GM12878 (cell line): ENCODE measurements around the gene SNX8. TPM values are rescaled to one million over a fixed set of nuclear protein-coding genes. Genes with fewer than 3 reads are reported as not detected.

ENCODE experiments used
- ATAC-seq: fragments of 200-7000 bp; cut with Tn5 transposase; 3 replicates; pipeline ENCODE4 v1.9.1; 2020; ENCODE audit warnings: mild to moderate bottlenecking, moderate library complexity
- BruUV-seq: library from RNA; stranded (reverse); fragments of 400-500 nt; replicated peaks from 2 replicates; lab custom pipeline; 2021; lab: Mats Ljungman, UMichigan
- CTCF ChIA-PET: fragments of 300-600 bp; sonication (Branson Sonifier 250); formaldehyde crosslinking; extraction: SDS; loops from one replicate; lab custom pipeline; 2021; ENCODE audit warnings: inconsistent platforms; lab: Yijun Ruan, JAX
- POLR2A ChIA-PET: fragments of 350-600 bp; formaldehyde crosslinking; extraction: SDS; loops from one replicate; lab custom pipeline; 2021; ENCODE audit warnings: inconsistent platforms; lab: Charles Lee
- RAD21 ChIA-PET: fragments of 300-600 bp; sonication (Branson Sonifier 250); formaldehyde crosslinking; loops from one replicate; lab custom pipeline; 2023; ENCODE audit warnings: antibody characterized with exemption; ENCODE audit not compliant: unreplicated experiment; lab: Charles Lee
- SMC1A ChIA-PET: fragments of 300-600 bp; sonication (Branson Sonifier 250); formaldehyde crosslinking; loops from one replicate; lab custom pipeline; 2023; ENCODE audit not compliant: unreplicated experiment, uncharacterized antibody; lab: Charles Lee
- DNase-seq: peaks from one replicate; pipeline ENCODE4 v3.0.0-alpha.2; 2011; ENCODE audit warnings: low read depth, low spot score
- FAIRE-seq: peaks from 3 replicates; lab custom pipeline; 2011; peaks lifted over from hg19 to GRCh38; lab: Jason Lieb, UNC
- H2AFZ ChIP-seq: 2 replicates; pipeline ENCODE4 v1.6.0; 2011; ENCODE audit warnings: low read depth, low read length, control low read depth; ENCODE audit not compliant: control insufficient read depth
- H3K27ac ChIP-seq: 2 replicates; pipeline ENCODE4 v1.5.1; 2011; ENCODE audit warnings: control low read depth; ENCODE audit not compliant: control insufficient read depth, insufficient read depth
- H3K27me3 ChIP-seq, 2 experiments: replicated peaks in 1 of 2; 2 replicates each; pipeline versions ENCODE4 v1.6.0 to v1.6.1; 2011; ENCODE audit warnings: low read length in 1 of 2; ENCODE audit not compliant: control insufficient read depth in 2 of 2, insufficient read depth in 2 of 2
- H3K36me3 ChIP-seq, 2 experiments: 2 replicates each; pipeline ENCODE4 v1.5.1; 2011; ENCODE audit warnings: low read length in 1 of 2; ENCODE audit not compliant: control insufficient read depth in 2 of 2, insufficient read depth in 2 of 2
- H3K4me1 ChIP-seq: 2 replicates; pipeline ENCODE4 v1.6.1; 2011; ENCODE audit warnings: mild to moderate bottlenecking, low read length, moderate library complexity, mixed read lengths; ENCODE audit not compliant: control insufficient read depth, insufficient read depth
- H3K4me2 ChIP-seq: 2 replicates; pipeline ENCODE4 v1.6.0; 2011; ENCODE audit warnings: control low read depth; ENCODE audit not compliant: control insufficient read depth, insufficient read depth
- H3K4me3 ChIP-seq: fragments of 200-600 bp; sonication (generic); 2 replicates; pipeline ENCODE4 v1.5.1; 2016
- H3K79me2 ChIP-seq: 2 replicates; pipeline ENCODE4 v1.6.0; 2011; ENCODE audit warnings: low read length; ENCODE audit not compliant: control insufficient read depth, insufficient read depth
- H3K9ac ChIP-seq: 2 replicates; pipeline ENCODE4 v1.8.0; 2011; ENCODE audit warnings: low read length, control low read depth, mixed read lengths; ENCODE audit not compliant: control insufficient read depth, insufficient read depth
- H3K9me3 ChIP-seq: replicated peaks from 3 replicates; pipeline ENCODE4 v1.5.1; 2011; ENCODE audit warnings: mild to moderate bottlenecking, low read length; ENCODE audit not compliant: control insufficient read depth, insufficient read depth
- H4K20me1 ChIP-seq: 2 replicates; pipeline ENCODE4 v1.6.0; 2011; ENCODE audit not compliant: control insufficient read depth, insufficient read depth
- BRCA1 ChIP-seq: IDR thresholded peaks from 2 replicates; pipeline ENCODE4 v1.6.1; 2011; ENCODE audit warnings: low read depth, low read length, improper control_type of control experiment
- CHD1 ChIP-seq: IDR thresholded peaks from 2 replicates; pipeline ENCODE4 v1.6.1; 2012; ENCODE audit warnings: low read depth, low read length, improper control_type of control experiment
- FOXK2 ChIP-seq: fragments of 450-650 bp; IDR thresholded peaks from 2 replicates; pipeline ENCODE4 v1.6.1; 2017; ENCODE audit warnings: mild to moderate bottlenecking, moderate library complexity
- KAT2A ChIP-seq: conservative IDR thresholded peaks from 2 replicates; pipeline ENCODE4 v1.6.1; 2011; ENCODE audit warnings: low read depth, low read length; ENCODE audit not compliant: control insufficient read depth
- PKNOX1 ChIP-seq: fragments of 450-650 bp; IDR thresholded peaks from 2 replicates; pipeline ENCODE4 v1.6.1; 2016; ENCODE audit warnings: mild to moderate bottlenecking
- TAF1 ChIP-seq: IDR thresholded peaks from 2 replicates; pipeline ENCODE4 v1.6.1; 2011; ENCODE audit warnings: mild to moderate bottlenecking, low read depth, low read length, borderline replicate concordance
- ZNF384 ChIP-seq: IDR thresholded peaks from 2 replicates; pipeline ENCODE4 v1.6.1; 2012; ENCODE audit warnings: low read depth, mild to moderate bottlenecking, low read length, improper control_type of control experiment, borderline replicate concordance
- WGBS: methylation state at CpG from one replicate; pipeline ENCODE4 v1.1.6; 2016; ENCODE audit warnings: low lambda C conversion rate; ENCODE audit not compliant: insufficient replicate concordance, insufficient coverage; ENCODE audit errors: missing lambda C conversion rate; 5-methylcytosine and 5-hydroxymethylcytosine counted together
- in situ Hi-C: fragments of 300-500 bp; cut with MboI; formaldehyde crosslinking; loops from 9 replicates; pipeline ENCODE4 v1.14.3; 2018; ENCODE audit warnings: mixed read lengths
- intact Hi-C: fragments of 100-400 bp; cut with micrococcal nuclease; formaldehyde crosslinking; loops from one replicate; pipeline ENCODE4 v1.14.2; 2022; ENCODE audit not compliant: unreplicated experiment
- polyA plus RNA-seq, 11 experiments: library from polyadenylated mRNA; depleted of rRNA in 4 of 11; unstranded in 6 of 11; stranded (reverse) in 5 of 11; fragments of >200 nt; fragmentation: Nextera tagmentation in 4 of 11; fragmentation: Illumina TruSeq in 1 of 11; extraction: Ambion mirVana in 4 of 11; extraction: Trizol in 1 of 11; gene quantifications; 1 replicate in 1 of 11; 2 replicates in 10 of 11; pipeline versions ENCODE4 v1.2.1 to v1.2.3, GENCODE V29; 2011 to 2016; ENCODE audit warnings: inconsistent platforms in 2 of 11, missing spikeins in 2 of 11, low read depth in 1 of 11
- total RNA-seq, 4 experiments: library from RNA; depleted of rRNA in 3 of 4; stranded (reverse); fragments of >200 nt in 3 of 4; fragmentation: Illumina TruSeq in 1 of 4; extraction: Trizol in 1 of 4; gene quantifications; 2 replicates each; pipeline versions ENCODE4 v1.2.1 to v1.2.3, GENCODE V29; 2013 to 2021
- TF ChIP-seq, protein P1 (sequence below), 3 experiments: IDR thresholded peaks in 2 of 3; conservative IDR thresholded peaks in 1 of 3; 2 replicates each; pipeline ENCODE4 v1.5.1; 2011; ENCODE audit warnings: low read depth in 3 of 3, low read length in 3 of 3, mild to moderate bottlenecking in 3 of 3, control low read depth in 2 of 3, moderate library complexity in 2 of 3, inconsistent platforms in 1 of 3, mixed read lengths in 1 of 3; ENCODE audit not compliant: control insufficient read depth in 2 of 3, insufficient read depth in 1 of 3; ENCODE audit errors: extremely low read depth in 1 of 3
- TF ChIP-seq, protein P2 (sequence below): IDR thresholded peaks from 2 replicates; pipeline ENCODE4 v1.6.1; 2012; ENCODE audit warnings: mild to moderate bottlenecking, low read depth, low read length
- TF ChIP-seq, protein P3 (sequence below): fragments of 450-650 bp; IDR thresholded peaks from 2 replicates; pipeline ENCODE4 v1.6.1; 2018; ENCODE audit warnings: mild to moderate bottlenecking, low read depth, moderate library complexity; ENCODE audit not compliant: partially characterized antibody
- TF ChIP-seq, protein P4 (sequence below): fragments of 450-650 bp; IDR thresholded peaks from 2 replicates; pipeline ENCODE4 v1.6.1; 2017; ENCODE audit warnings: antibody characterized with exemption, mild to moderate bottlenecking, moderate library complexity

The SNX8 gene
- total and polyA plus RNA-seq, 10 of the 15 experiments (the other 5 are each of a cell fraction or from before 2014, with no cell fraction given), result 6.4 to 210 (median 97.6) TPM

GRCh38 chr7:2290877-2291276, 23.4 kb downstream of the SNX8 start:
- RAD21 ChIA-PET, result interaction anchor here (0.9 kb wide), 1 partner anchor 9 kb away, joined by 7 read pairs; no protein-coding TSS in a partner anchor
- no peak for ATAC-seq
- no peak for TF ChIP-seq PKNOX1
- TF ChIP-seq, protein P1, sequence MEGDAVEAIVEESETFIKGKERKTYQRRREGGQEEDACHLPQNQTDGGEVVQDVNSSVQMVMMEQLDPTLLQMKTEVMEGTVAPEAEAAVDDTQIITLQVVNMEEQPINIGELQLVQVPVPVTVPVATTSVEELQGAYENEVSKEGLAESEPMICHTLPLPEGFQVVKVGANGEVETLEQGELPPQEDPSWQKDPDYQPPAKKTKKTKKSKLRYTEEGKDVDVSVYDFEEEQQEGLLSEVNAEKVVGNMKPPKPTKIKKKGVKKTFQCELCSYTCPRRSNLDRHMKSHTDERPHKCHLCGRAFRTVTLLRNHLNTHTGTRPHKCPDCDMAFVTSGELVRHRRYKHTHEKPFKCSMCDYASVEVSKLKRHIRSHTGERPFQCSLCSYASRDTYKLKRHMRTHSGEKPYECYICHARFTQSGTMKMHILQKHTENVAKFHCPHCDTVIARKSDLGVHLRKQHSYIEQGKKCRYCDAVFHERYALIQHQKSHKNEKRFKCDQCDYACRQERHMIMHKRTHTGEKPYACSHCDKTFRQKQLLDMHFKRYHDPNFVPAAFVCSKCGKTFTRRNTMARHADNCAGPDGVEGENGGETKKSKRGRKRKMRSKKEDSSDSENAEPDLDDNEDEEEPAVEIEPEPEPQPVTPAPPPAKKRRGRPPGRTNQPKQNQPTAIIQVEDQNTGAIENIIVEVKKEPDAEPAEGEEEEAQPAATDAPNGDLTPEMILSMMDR (IDR thresholded peaks at IDR 0.05 in 2 of 3, conservative IDR thresholded peaks at IDR 0.05 in 1 of 3; ENCODE audit: control insufficient read depth in 2 of 3, extremely low read depth in 1 of 3, insufficient read depth in 1 of 3, low read depth in 3 of 3, low read length in 3 of 3), result no peak
- TF ChIP-seq ZNF384, result no peak
- TF ChIP-seq, protein P2, sequence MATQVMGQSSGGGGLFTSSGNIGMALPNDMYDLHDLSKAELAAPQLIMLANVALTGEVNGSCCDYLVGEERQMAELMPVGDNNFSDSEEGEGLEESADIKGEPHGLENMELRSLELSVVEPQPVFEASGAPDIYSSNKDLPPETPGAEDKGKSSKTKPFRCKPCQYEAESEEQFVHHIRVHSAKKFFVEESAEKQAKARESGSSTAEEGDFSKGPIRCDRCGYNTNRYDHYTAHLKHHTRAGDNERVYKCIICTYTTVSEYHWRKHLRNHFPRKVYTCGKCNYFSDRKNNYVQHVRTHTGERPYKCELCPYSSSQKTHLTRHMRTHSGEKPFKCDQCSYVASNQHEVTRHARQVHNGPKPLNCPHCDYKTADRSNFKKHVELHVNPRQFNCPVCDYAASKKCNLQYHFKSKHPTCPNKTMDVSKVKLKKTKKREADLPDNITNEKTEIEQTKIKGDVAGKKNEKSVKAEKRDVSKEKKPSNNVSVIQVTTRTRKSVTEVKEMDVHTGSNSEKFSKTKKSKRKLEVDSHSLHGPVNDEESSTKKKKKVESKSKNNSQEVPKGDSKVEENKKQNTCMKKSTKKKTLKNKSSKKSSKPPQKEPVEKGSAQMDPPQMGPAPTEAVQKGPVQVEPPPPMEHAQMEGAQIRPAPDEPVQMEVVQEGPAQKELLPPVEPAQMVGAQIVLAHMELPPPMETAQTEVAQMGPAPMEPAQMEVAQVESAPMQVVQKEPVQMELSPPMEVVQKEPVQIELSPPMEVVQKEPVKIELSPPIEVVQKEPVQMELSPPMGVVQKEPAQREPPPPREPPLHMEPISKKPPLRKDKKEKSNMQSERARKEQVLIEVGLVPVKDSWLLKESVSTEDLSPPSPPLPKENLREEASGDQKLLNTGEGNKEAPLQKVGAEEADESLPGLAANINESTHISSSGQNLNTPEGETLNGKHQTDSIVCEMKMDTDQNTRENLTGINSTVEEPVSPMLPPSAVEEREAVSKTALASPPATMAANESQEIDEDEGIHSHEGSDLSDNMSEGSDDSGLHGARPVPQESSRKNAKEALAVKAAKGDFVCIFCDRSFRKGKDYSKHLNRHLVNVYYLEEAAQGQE, result no peak
- no peak for TF ChIP-seq KAT2A
- no peak for TF ChIP-seq BRCA1
- no peak for TF ChIP-seq TAF1
- TF ChIP-seq, protein P3, sequence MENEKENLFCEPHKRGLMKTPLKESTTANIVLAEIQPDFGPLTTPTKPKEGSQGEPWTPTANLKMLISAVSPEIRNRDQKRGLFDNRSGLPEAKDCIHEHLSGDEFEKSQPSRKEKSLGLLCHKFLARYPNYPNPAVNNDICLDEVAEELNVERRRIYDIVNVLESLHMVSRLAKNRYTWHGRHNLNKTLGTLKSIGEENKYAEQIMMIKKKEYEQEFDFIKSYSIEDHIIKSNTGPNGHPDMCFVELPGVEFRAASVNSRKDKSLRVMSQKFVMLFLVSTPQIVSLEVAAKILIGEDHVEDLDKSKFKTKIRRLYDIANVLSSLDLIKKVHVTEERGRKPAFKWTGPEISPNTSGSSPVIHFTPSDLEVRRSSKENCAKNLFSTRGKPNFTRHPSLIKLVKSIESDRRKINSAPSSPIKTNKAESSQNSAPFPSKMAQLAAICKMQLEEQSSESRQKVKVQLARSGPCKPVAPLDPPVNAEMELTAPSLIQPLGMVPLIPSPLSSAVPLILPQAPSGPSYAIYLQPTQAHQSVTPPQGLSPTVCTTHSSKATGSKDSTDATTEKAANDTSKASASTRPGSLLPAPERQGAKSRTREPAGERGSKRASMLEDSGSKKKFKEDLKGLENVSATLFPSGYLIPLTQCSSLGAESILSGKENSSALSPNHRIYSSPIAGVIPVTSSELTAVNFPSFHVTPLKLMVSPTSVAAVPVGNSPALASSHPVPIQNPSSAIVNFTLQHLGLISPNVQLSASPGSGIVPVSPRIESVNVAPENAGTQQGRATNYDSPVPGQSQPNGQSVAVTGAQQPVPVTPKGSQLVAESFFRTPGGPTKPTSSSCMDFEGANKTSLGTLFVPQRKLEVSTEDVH, result no peak
- no peak for TF ChIP-seq FOXK2
- TF ChIP-seq CHD1, result no peak
- TF ChIP-seq, protein P4, sequence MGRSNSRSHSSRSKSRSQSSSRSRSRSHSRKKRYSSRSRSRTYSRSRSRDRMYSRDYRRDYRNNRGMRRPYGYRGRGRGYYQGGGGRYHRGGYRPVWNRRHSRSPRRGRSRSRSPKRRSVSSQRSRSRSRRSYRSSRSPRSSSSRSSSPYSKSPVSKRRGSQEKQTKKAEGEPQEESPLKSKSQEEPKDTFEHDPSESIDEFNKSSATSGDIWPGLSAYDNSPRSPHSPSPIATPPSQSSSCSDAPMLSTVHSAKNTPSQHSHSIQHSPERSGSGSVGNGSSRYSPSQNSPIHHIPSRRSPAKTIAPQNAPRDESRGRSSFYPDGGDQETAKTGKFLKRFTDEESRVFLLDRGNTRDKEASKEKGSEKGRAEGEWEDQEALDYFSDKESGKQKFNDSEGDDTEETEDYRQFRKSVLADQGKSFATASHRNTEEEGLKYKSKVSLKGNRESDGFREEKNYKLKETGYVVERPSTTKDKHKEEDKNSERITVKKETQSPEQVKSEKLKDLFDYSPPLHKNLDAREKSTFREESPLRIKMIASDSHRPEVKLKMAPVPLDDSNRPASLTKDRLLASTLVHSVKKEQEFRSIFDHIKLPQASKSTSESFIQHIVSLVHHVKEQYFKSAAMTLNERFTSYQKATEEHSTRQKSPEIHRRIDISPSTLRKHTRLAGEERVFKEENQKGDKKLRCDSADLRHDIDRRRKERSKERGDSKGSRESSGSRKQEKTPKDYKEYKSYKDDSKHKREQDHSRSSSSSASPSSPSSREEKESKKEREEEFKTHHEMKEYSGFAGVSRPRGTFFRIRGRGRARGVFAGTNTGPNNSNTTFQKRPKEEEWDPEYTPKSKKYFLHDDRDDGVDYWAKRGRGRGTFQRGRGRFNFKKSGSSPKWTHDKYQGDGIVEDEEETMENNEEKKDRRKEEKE, result no peak

More at GRCh38 chr7:2290877-2291276, 23.4 kb downstream of the SNX8 start:
- DNase-seq, result no peak
- Histone ChIP-seq H2AFZ (no peak overlapping the region), H3K4me1 (peaks cover 26% of the 10 kb centered on the region), H3K27me3 (no peaks in the 10 kb centered on the region), H3K4me3 (no peak overlapping the region), H4K20me1 (no peaks in the 10 kb centered on the region), H3K79me2 (peaks cover 61% of the 10 kb centered on the region), H3K27ac (no peak overlapping the region), H3K9me3 (no peaks in the 10 kb centered on the region), H3K4me2 (no peak overlapping the region), H3K36me3 (peaks cover 3 to 11% of the 10 kb centered on the region in 2 experiments; a peak in 2 of 4 replicates), H3K9ac (no peak overlapping the region)
- SMC1A ChIA-PET, result interaction anchor here (0.7 kb wide), 1 partner anchor 45 kb away, joined by 3 read pairs; no protein-coding TSS in a partner anchor
- intact Hi-C loops (no loop called here), in situ Hi-C loops (no loop called here)
- 99% methylated on average over 6 of the region's 6 CpGs for WGBS
- CTCF ChIA-PET, result no interaction called here
- FAIRE-seq, result no peak
- POLR2A ChIA-PET, result interaction anchor here (1.0 to 1.7 kb wide), 2 partner anchors 14 to 19 kb away, joined by 3 read pairs; no protein-coding TSS in a partner anchor
- BruUV-seq, result no TSS peak
